Measurements from ENCODE around the gene KIFC1. TPM values are rescaled to one million over a fixed set of nuclear protein-coding genes. Genes with fewer than 3 reads are reported as not detected.
"Not testable (repeated sequence)": the region's sequence is repeated elsewhere in the genome, so short reads cannot be mapped to it uniquely, and the experiment has no call there.

Gene KIFC1
- total RNA-seq, 3 donors from 2014 or later (not counting 1 experiment from before 2014, with no cell fraction given) = 2.7 to 4.6 (median 3.3) TPM

DNA sequence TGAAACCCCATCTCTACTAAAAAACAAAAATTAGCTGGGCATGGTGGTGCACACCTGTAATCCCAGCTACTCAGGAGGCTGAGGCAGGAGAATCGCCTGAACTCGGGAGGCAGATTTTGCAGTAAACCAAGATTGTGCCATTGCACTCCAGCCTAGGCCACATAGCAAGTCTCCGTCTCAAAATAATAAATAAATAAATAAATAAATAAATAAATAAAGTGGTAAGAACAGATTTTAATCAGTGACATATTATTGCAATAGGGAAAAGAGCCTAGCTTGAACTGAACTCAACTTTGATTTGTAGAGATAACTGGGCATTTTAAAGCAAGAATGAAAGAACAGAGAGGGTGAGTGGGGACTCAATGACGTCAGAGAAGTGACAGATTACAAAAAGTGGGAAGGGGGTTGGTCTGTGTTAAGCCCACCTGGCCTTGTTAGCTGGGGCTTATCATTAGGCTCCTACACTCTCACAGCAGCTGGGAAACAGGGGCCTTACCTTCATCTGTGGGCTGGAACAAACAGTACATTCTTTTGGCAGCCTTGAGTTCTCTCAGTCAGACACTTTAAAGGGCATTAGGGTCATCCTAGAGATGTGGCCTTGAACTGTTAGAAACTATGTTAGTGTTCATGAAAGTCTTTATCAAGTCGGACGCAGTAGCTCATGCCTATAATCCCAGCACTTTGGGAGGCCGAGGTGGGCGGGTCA, 24.5 kb upstream of the KIFC1 start:
- Histone ChIP-seq H3K4me1 (ENCODE audit: control insufficient read depth, insufficient read depth, low read length) (no peaks in the 10 kb centered on the region), H3K36me3 (ENCODE audit: control insufficient read depth, insufficient read depth, low read length) (no peaks in the 10 kb centered on the region), H3K9me3 (ENCODE audit: control insufficient read depth, insufficient read depth, low read length) (no peaks in the 10 kb centered on the region), H3K27ac (ENCODE audit: low read length) (no peak overlapping the region), H3K27me3 (ENCODE audit: control insufficient read depth, insufficient read depth, low read length) (no peaks in the 10 kb centered on the region), H3K4me3 (ENCODE audit: low read length) (no peak overlapping the region)
- Mint-ChIP-seq H3K36me3 (no peaks in the 10 kb centered on the region), H3K4me1 (no peaks in the 10 kb centered on the region), H3K27me3 (ENCODE audit: low read depth in 2 of 2) (no peaks in the 10 kb centered on the region), H3K27ac (no peak overlapping the region), H3K4me3 (no peak overlapping the region), H3K9me3 (no peaks in the 10 kb centered on the region)
- DNase-seq = no peak
- intact Hi-C loops (cut with micrococcal nuclease) = no loop called here
- no peak for ATAC-seq
- TF ChIP-seq, protein P1, sequence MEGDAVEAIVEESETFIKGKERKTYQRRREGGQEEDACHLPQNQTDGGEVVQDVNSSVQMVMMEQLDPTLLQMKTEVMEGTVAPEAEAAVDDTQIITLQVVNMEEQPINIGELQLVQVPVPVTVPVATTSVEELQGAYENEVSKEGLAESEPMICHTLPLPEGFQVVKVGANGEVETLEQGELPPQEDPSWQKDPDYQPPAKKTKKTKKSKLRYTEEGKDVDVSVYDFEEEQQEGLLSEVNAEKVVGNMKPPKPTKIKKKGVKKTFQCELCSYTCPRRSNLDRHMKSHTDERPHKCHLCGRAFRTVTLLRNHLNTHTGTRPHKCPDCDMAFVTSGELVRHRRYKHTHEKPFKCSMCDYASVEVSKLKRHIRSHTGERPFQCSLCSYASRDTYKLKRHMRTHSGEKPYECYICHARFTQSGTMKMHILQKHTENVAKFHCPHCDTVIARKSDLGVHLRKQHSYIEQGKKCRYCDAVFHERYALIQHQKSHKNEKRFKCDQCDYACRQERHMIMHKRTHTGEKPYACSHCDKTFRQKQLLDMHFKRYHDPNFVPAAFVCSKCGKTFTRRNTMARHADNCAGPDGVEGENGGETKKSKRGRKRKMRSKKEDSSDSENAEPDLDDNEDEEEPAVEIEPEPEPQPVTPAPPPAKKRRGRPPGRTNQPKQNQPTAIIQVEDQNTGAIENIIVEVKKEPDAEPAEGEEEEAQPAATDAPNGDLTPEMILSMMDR (IDR thresholded peaks at IDR 0.05) = no peak
- WGBS (ENCODE audit: insufficient coverage) = 62% methylated on average over 3 of the region's 8 CpGs

DNA sequence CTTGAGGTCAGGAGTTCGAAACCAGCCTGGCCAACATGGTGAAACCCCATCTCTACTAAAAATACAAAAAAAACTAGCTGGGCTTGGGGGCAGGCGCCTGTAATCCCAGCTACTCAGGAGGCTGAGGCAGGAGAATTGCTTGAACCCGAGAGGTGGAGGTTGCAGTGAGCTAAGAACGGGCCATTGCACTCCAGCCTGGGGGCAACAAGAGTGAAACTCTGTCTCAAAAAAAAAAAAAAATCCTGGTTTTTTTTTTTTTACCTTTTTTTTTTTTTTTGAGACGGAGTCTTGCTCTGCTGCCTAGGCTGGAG, 24.0 kb upstream of the KIFC1 start:
- H3K27me3 Mint-ChIP-seq (ENCODE audit: low read depth in 2 of 2); H3K4me3 ChIP-seq (ENCODE audit: low read length); H3K36me3 ChIP-seq (ENCODE audit: control insufficient read depth, insufficient read depth, low read length); DNase-seq; H3K36me3 Mint-ChIP-seq; H3K27ac ChIP-seq (ENCODE audit: low read length); H3K27ac Mint-ChIP-seq; H3K27me3 ChIP-seq (ENCODE audit: control insufficient read depth, insufficient read depth, low read length); H3K9me3 ChIP-seq (ENCODE audit: control insufficient read depth, insufficient read depth, low read length); H3K4me3 Mint-ChIP-seq; H3K4me1 Mint-ChIP-seq; H3K4me1 ChIP-seq (ENCODE audit: control insufficient read depth, insufficient read depth, low read length); intact Hi-C loops (cut with micrococcal nuclease); ATAC-seq; H3K9me3 Mint-ChIP-seq: not testable (repeated sequence)
- 93% methylated on average over 4 of the region's 5 CpGs for WGBS (ENCODE audit: insufficient coverage)

DNA sequence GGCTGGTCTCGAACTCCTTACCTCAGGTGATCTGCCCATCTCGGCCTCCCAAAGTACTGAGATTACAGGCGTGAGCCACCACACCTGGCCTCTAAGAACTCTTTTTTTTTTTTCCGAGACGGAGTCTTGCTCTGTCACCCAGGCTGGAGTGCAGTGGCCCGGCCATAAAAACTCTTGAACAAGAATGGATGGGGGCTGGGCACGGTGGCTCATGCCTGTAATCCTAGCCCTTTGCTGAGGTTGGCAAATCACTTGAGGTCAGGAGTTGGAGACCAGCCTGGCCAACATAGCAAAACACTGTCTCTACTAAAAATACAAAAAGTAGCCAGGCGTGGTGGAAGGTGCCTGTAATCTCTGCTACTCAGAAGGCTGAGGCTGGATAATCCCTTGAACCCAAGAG, 19.7 kb upstream of the KIFC1 start:
- H3K4me3 ChIP-seq (ENCODE audit: low read length); ATAC-seq; H3K27me3 Mint-ChIP-seq (ENCODE audit: low read depth in 2 of 2); H3K36me3 ChIP-seq (ENCODE audit: control insufficient read depth, insufficient read depth, low read length); intact Hi-C loops (cut with micrococcal nuclease); H3K4me3 Mint-ChIP-seq; H3K9me3 ChIP-seq (ENCODE audit: control insufficient read depth, insufficient read depth, low read length); H3K27me3 ChIP-seq (ENCODE audit: control insufficient read depth, insufficient read depth, low read length); H3K27ac Mint-ChIP-seq; H3K27ac ChIP-seq (ENCODE audit: low read length); H3K9me3 Mint-ChIP-seq; H3K36me3 Mint-ChIP-seq; DNase-seq: not testable (repeated sequence)
- H3K4me1 Mint-ChIP-seq = peaks cover 11 to 24% of the 10 kb centered on the region in 2 donors
- WGBS (ENCODE audit: insufficient coverage) = 97% methylated on average over 8 of the region's 8 CpGs
- H3K4me1 ChIP-seq (ENCODE audit: control insufficient read depth, insufficient read depth, low read length) = peaks cover 25% of the 10 kb centered on the region

DNA sequence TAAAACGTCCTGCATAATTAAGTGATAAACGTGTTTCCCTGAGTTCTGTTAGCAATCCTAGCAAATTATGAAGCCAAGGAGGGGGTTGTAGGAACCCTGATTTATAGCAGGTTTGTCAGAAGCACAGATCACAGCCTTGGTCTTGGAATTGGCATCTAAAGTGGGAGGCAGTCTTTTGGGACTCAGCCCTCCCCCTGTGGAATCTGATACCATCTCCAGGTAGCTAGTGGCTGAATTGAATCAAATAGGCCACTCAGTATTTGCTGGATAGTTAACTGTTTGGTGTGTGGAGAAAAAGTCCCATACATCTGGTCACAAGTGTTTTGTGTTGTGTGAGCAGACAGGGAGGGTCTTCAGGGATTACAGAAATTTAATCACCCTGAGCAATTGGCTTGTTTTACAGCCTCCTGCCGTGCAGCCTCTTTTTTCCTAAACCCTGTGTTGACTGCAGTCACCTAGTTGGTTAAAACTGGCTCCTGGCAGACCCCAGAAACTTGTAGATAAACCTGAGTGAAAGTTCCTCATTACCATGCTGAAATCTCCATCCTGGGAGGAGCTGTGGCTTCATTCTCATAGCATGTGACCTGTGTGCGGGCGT, 19.0 kb upstream of the KIFC1 start:
- DNase-seq = no peak
- Mint-ChIP-seq H3K27me3 (ENCODE audit: low read depth in 2 of 2) (no peaks in the 10 kb centered on the region), H3K4me1 (peaks cover 11 to 24% of the 10 kb centered on the region in 2 donors), H3K36me3 (no peaks in the 10 kb centered on the region), H3K9me3 (no peaks in the 10 kb centered on the region), H3K27ac (peak overlapping the region in 1 of 2 donors; percentile 91), H3K4me3 (no peak overlapping the region)
- 30% methylated on average over 4 of the region's 5 CpGs for WGBS (ENCODE audit: insufficient coverage)
- no peak overlapping the region for H3K27ac ChIP-seq (ENCODE audit: low read length)
- intact Hi-C loops (cut with micrococcal nuclease) = no loop called here
- H3K4me1 ChIP-seq (ENCODE audit: control insufficient read depth, insufficient read depth, low read length) = peaks cover 25% of the 10 kb centered on the region
- H3K4me3 ChIP-seq (ENCODE audit: low read length) = no peak overlapping the region
- H3K9me3 ChIP-seq (ENCODE audit: control insufficient read depth, insufficient read depth, low read length) = no peaks in the 10 kb centered on the region
- no peak for ATAC-seq
- TF ChIP-seq, protein P1 (IDR thresholded peaks at IDR 0.05) = no peak
- H3K36me3 ChIP-seq (ENCODE audit: control insufficient read depth, insufficient read depth, low read length) = no peaks in the 10 kb centered on the region
- no peaks in the 10 kb centered on the region for H3K27me3 ChIP-seq (ENCODE audit: control insufficient read depth, insufficient read depth, low read length)

Data from natural killer cell (primary cell).